ENCODE data around the gene ARIH2. TPM values are rescaled to one million over a fixed set of nuclear protein-coding genes. Genes with fewer than 3 reads are reported as not detected.

ARIH2 gene
- total and polyA plus RNA-seq, 9 of the 15 experiments (the other 6 are each of a cell fraction or from before 2014, with no cell fraction given), result 27.0 to 120 (median 108) TPM

DNA sequence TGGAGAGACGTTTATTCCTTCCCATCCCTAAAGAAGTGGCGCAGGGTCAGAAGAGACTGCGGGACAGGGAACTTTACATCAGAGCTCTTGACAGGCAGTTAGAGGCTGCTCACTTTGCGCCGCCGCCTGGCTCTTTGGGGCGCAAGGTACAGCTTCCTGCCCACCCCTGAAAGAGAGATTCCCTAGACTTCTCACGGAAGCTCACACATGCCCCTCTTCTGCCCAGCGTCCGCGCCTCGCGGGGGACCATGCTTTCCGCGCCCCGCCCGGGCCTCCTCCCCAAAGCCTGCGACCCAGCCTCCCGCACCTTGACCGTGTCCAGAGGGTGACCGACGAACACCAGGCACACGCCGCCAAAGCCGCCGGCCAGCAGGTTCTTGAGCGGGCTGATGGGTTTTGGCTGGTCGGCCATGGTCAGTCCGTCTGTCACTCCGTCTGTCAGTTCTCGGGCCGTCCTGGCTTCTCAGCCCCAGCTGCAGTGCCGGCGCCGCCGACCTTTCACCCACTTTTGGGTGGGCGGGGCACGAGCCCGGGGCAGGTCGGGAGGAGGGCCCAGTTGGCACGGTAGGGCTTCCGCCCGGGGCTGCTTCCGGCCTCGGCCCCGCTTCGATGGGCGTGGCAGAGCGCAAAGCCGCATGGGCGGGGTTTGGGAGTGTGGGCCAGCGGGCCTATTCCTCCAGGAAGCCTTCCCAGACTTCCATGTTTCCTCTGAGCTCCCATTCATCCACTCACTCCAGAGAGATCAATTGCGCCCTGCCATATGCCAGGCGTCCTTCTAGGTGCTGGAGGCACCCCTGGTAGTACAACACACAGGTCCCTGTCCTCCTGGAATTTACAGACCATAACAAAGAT lies 20.0 kb upstream of the ARIH2 start, which contains the start of gene SLC25A20 (continued):
- TF ChIP-seq, protein P1, sequence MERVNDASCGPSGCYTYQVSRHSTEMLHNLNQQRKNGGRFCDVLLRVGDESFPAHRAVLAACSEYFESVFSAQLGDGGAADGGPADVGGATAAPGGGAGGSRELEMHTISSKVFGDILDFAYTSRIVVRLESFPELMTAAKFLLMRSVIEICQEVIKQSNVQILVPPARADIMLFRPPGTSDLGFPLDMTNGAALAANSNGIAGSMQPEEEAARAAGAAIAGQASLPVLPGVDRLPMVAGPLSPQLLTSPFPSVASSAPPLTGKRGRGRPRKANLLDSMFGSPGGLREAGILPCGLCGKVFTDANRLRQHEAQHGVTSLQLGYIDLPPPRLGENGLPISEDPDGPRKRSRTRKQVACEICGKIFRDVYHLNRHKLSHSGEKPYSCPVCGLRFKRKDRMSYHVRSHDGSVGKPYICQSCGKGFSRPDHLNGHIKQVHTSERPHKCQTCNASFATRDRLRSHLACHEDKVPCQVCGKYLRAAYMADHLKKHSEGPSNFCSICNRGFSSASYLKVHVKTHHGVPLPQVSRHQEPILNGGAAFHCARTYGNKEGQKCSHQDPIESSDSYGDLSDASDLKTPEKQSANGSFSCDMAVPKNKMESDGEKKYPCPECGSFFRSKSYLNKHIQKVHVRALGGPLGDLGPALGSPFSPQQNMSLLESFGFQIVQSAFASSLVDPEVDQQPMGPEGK (CRISPR knock-in tag; IDR thresholded peaks at IDR 0.05; ENCODE audit: borderline replicate concordance), result no peak
- TF ChIP-seq ARID2 (IDR thresholded peaks at IDR 0.05), result no peak
- TF ChIP-seq STAG1 (CRISPR knock-in tag; IDR thresholded peaks at IDR 0.05; ENCODE audit: borderline replicate concordance), result no peak
- TF ChIP-seq U2AF1 (optimal IDR thresholded peaks at IDR 0.05; ENCODE audit: low read depth, low read length), result no peak
- TF ChIP-seq CHD4 (IDR thresholded peaks at IDR 0.05; ENCODE audit: insufficient read depth, insufficient replicate concordance, low read depth, low read length, poor library complexity, severe bottlenecking), result peak; percentile 69
- peak; percentile 82; the same call in 1 of the 2 replicates for TF ChIP-seq PTBP1 (IDR thresholded peaks at IDR 0.05; ENCODE audit: low read depth, low read length)
- TF ChIP-seq DNMT1 (IDR thresholded peaks at IDR 0.05), result no peak
- no peak for TF ChIP-seq SREBF2 (CRISPR knock-in tag; IDR thresholded peaks at IDR 0.05)
- TF ChIP-seq SETDB1 (IDR thresholded peaks at IDR 0.05; ENCODE audit: low read length), result no peak
- TF ChIP-seq, protein P2, sequence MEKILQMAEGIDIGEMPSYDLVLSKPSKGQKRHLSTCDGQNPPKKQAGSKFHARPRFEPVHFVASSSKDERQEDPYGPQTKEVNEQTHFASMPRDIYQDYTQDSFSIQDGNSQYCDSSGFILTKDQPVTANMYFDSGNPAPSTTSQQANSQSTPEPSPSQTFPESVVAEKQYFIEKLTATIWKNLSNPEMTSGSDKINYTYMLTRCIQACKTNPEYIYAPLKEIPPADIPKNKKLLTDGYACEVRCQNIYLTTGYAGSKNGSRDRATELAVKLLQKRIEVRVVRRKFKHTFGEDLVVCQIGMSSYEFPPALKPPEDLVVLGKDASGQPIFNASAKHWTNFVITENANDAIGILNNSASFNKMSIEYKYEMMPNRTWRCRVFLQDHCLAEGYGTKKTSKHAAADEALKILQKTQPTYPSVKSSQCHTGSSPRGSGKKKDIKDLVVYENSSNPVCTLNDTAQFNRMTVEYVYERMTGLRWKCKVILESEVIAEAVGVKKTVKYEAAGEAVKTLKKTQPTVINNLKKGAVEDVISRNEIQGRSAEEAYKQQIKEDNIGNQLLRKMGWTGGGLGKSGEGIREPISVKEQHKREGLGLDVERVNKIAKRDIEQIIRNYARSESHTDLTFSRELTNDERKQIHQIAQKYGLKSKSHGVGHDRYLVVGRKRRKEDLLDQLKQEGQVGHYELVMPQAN (IDR thresholded peaks at IDR 0.05; ENCODE audit: borderline replicate concordance), result peak; percentile 94
- no peak for TF ChIP-seq MEF2D (tag; conservative IDR thresholded peaks at IDR 0.05; ENCODE audit: low read depth)
- TF ChIP-seq ZNF143 (CRISPR knock-in tag; IDR thresholded peaks at IDR 0.05), result peak; percentile 56; the same call in 1 of the 2 replicates
- TF ChIP-seq SUPT5H (IDR thresholded peaks at IDR 0.05), result no peak; the same call in 1 of the 2 replicates
- TF ChIP-seq ZBTB17 (CRISPR knock-in tag; IDR thresholded peaks at IDR 0.05), result no peak
- TF ChIP-seq ZNF445 (CRISPR knock-in tag; IDR thresholded peaks at IDR 0.05; ENCODE audit: low read depth), result no peak
- TF ChIP-seq, protein P3, sequence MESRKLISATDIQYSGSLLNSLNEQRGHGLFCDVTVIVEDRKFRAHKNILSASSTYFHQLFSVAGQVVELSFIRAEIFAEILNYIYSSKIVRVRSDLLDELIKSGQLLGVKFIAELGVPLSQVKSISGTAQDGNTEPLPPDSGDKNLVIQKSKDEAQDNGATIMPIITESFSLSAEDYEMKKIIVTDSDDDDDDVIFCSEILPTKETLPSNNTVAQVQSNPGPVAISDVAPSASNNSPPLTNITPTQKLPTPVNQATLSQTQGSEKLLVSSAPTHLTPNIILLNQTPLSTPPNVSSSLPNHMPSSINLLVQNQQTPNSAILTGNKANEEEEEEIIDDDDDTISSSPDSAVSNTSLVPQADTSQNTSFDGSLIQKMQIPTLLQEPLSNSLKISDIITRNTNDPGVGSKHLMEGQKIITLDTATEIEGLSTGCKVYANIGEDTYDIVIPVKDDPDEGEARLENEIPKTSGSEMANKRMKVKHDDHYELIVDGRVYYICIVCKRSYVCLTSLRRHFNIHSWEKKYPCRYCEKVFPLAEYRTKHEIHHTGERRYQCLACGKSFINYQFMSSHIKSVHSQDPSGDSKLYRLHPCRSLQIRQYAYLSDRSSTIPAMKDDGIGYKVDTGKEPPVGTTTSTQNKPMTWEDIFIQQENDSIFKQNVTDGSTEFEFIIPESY (CRISPR knock-in tag; IDR thresholded peaks at IDR 0.05), result peak; percentile 48; the same call in 1 of the 2 replicates
- TF ChIP-seq, protein P4, sequence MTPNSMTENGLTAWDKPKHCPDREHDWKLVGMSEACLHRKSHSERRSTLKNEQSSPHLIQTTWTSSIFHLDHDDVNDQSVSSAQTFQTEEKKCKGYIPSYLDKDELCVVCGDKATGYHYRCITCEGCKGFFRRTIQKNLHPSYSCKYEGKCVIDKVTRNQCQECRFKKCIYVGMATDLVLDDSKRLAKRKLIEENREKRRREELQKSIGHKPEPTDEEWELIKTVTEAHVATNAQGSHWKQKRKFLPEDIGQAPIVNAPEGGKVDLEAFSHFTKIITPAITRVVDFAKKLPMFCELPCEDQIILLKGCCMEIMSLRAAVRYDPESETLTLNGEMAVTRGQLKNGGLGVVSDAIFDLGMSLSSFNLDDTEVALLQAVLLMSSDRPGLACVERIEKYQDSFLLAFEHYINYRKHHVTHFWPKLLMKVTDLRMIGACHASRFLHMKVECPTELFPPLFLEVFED (CRISPR knock-in tag; conservative IDR thresholded peaks at IDR 0.05), result no peak
- TF ChIP-seq HNRNPH1 (optimal IDR thresholded peaks at IDR 0.05; ENCODE audit: low read depth, low read length), result no peak
- peak; percentile 43 for TF ChIP-seq TAF1 (IDR thresholded peaks at IDR 0.05; ENCODE audit: control insufficient read depth, extremely low read depth, insufficient read depth, low read length, severe bottlenecking)
